ELR (cell line): ENCODE measurements around the gene TAMALIN.

Experiments used
- DNase-seq: peaks from one replicate; pipeline ENCODE4 v3.0.0-alpha.2; 2015; ENCODE audit warnings: low read depth

TAMALIN gene

DNA sequence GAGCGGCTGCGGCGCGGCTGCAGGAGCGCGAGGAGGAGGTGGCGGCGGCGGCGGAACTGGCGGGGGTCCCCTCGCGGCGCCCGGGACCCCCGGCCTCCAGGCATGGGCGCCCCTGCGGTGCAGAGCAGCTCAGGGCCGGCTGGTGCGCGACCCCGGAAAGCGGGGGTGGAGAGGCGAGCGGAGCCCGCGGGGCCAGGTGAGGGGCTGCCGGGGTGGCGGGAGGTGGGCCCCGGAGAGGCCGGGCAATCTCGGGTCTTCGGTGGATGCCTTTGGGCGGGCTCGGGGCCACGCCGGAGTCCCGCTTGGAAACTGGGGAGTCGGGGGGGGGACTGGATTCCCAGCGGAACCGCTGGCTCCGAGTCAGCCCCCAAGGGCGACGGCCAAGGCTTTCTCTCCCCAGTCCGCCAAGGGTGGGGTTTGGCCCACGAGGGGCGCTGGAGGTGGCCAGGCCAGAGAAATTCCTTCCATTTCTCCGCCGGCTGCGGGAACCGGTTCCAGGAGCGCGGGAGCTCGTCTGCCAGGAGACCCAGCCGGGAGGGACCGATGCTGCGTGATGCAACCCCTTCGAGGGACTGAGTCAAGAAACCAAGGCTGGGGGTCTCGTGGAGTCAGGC is 30.6 kb downstream of the TAMALIN start:
- DNase-seq: peak; percentile 67

DNA sequence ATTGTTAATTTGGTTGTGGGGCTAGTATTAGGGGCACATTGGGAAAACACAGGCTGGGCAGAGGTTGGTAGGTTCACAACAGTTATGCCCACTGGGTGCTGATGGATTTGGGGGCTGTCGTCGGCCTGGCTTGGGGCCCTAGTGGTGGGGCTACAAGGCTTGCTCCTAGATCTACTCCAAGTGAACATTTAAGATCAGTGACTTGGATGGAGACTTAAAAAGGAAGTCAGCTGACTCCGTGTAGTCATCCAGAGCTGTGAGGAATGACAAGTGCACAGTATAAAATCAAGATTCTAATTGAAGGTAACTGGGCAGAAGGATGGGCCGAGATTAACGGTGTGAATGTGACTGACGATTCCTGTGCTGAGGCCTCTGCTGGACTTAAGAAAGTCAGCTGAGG is 31.7 kb downstream of the TAMALIN start:
- DNase-seq: peak; percentile 50

DNA sequence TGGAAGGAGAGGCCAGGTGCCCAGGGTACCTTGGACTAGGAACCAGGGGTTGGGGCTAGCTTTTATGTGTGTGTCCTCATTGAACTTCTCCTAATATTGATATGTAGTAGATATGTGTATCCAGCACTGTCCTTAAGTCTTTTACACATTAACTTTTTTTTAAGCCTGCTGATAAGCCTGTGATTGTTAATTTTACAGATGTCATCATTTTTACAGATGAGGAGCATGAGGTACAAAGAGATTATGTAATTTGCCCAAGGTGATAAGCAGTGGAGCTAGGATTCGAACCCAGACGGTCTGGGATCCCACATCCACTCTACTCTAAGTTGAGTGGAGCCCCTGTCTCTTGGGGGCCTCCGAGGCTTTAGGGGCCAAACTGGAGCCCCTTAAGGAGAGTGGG is 34.3 kb downstream of the TAMALIN start:
- no peak for DNase-seq

DNA sequence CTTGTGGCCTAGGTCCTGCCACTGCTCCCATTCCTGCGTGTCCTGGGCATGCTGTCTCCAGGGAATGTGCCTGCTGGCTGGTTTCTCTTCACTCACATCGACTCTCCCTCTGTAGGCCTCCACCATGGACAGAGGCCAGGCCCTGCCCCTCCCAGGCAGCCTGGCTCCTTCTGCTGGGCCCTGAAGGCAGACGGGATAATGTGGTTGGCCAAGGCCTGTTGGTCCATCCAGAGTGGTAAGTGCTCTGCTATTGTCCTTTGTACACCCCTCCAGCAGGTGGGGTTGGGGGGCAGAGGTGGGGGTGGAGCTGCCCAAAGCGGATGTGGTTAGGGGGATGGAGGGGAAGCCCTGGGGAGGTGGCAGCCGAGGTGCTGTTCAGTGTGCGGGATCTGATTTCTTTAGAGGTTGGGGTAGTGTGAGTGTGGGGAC is 35.0 kb downstream of the TAMALIN start:
- no peak for DNase-seq

DNA sequence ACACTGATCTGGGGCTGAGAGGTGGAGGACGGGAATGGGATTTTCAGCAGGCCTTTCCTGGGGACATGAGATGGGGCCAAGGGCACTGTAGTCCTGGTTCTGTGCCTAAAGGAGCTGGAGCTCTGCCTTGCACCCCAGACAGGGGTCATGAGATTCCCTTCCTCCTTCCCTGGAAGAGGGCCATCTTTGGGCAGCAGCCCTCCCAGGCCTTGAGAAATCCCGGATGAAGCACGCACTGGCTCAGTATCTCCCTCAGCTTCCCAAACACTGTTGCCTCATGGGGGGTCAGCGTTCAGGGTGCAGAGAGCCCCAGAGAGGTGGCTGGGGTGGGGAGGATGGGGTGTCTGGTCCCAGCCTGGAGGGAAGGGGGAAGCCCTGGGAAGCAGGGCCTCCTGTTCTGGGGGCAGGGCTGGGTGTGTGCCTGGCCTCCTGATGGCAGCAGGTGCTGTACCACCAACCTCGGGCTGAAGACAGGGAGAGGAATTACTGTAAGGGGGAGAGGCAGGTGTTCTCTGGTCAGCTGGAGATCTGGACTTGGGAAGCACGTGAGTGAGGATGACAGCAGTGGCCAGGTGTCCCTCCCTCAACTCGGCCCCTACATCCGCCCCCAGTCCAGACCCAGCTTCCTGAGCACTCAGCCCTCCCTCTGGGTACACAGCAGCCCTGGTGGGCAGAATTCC is 36.1 kb downstream of the TAMALIN start:
- DNase-seq: no peak

DNA sequence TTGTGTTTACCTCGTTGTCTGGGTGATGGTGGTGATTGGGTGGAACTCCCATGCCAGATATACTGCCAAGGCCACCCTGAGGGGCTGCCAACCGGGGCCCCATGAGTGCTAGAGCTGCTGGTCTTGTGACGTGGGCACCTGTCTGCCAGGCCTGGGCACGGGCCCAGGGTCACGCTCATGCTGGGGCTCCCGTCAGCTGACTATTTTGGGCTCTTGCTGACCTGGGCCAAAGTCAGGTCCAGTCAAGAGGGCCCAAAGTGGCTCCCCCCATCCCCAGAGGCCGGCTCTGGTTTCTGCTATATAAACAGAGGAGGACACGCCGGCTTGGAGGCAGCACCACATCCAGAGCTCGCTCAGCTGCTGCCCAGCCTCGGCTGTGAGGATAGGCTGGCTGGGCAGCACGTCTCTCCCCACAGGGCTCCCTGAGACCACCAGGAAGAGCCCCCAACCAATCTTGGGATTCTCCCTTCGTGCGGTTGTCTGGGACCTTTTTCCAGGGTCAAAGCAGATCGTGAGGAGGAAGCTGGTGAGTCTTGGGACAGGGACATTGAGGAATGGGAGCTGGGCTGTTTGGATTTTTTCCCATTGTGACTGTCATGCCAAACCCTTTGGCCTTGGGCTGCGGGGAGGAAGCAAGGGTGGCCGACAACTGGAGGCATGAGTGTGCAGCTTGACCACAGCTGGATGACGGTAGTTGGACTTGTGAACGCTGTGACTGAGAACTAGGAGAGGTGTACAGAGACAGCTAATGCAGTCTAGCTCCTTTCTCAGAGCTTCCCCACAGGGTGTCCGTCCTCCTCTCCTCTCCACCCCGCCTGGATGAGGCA is 36.9 kb downstream of the TAMALIN start:
- DNase-seq: no peak

DNA sequence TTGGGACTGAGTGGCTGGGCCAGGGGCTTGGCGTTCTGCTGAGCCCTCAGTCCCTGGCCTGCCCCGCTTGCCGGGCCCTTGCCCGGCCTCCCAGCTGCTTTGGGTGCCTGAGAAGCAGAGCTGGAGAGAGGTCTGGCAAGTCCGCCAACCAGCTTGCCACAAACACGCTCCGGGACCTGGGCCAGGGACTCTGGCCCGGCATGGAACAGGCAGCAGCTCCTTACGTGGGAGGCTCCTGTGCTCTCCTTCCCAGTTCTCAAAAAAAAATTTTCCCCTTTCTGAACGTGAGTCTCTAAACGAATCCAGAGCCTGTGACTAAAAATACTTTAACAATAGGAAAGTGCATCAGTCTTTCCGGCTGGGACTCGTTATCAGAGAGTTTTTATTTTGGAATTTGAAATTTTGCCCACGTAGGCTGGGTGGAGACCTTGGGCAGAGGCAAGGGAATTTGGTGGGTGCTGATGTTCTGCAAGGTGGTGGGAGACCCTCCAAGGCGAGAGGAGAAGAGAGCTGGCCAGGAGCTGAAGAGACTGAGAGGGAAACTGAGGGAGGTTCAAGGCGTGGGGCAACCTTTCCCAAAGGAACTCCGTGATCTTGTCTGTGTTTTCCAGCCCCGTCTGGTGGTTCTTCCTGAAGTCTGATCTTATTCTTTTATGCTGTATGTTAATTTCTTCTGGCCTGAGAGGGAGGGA is 37.7 kb downstream of the TAMALIN start:
- DNase-seq: no peak

DNA sequence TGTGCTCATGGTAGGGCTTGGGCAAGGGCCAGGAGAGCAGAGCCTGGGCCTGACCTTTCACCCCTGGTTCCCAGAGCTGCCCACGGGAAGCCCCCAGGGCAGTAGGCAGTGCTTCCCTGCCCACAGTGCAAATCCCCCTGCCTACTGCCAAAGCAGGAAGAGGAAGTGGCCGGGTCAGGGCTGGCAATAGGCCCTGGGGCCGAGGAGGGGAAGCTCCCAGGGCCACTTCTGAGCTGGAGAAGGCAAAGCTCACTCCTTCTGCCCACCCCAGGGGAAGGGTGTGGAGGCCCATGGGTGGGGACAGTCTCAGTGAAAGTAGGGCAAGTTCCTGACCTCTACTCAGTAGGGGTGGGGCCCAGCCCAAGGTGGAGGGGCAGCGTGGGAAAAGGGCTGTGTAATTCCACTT is 39.1 kb downstream of the TAMALIN start:
- no peak for DNase-seq

DNA sequence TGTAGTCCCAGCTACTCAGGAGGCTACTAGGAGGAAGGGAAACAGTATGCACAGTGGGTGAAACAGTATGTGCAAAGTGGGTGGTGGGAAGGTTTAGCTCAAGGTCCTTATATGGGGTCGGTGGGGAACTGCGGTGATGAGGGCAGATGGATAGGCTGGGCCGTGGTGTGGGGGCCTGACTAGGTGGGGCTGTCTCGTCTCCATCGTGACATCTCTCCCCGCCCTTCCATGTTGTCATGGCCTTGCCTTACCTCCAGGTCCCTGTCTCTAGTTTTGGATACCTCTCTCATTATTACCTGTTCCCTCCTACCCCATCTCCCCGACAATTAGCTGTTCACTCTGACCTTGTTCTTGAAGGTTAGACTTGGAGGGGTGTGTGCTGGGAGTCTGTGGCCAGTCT is 40.1 kb downstream of the TAMALIN start:
- DNase-seq: no peak

DNA sequence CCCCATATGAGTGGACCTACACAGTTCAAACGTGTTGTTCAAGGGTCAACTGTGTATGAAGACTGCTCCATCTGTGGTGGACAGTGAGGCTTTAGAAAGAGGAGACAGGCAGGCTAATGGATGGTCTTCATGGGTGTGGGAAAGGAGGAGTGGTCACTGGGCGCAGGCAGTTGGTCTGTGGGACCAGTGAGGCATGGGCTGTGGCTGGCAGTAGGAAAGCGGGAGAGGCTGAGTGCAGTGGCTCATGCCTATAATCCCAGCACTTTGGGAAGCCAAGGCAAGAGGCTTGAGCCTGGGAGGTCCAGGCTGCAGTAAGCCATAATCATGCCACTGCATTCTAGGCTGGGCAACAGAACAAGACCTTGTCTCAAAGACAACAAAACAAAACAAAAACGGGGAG is 42.5 kb downstream of the TAMALIN start:
- DNase-seq: no peak

DNA sequence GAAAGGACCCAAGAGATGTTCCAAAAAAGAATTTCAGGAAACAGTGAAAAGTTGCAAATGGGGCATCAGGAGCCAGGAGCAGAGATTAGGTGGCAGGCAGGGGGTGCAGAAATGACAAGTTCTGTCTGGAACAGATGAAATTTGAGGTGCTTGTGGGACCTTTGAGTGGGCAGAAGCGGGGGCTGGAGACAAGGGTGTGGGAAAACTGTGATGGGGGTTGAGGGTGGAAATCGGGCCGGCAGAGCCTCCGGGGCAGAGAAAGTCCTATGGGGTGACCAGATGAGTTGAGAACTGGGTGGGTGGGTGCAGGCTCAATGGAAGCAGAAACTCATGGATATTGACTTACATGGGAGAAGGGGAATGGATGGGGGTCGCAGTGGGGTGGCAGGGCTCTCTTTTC is 42.9 kb downstream of the TAMALIN start:
- no peak for DNase-seq

DNA sequence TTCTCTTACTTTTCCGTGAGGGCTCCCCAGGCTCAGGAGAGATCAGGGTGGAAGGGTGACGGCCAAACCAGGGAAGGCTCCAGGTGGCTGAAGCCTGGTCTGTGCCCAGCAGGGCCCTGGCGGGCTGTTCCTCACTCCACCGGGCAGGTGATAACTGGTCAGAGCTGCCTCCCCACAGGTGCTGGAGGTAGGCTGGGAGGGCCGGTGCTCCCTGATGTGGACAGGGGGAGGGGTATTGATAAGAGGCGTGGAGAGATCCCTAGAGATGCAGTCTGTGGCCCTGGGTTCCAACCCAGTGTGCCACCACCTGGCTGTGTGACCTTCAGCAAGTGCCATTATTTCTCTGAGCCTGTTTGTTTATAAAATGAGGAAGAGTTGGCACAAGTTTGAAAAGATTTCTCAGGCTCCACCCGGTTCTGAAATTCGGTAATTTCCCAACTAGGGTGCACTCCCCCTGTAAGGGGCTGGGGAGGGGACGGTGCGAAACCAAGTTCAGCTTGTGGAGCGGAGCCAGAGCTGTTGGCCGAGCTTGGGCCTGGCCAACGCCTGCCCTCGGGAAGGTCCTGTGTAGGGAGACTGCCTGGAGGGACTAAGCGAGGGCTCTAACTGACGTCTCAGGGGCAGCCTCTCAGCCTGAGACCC is 43.5 kb downstream of the TAMALIN start:
- no peak for DNase-seq

DNA sequence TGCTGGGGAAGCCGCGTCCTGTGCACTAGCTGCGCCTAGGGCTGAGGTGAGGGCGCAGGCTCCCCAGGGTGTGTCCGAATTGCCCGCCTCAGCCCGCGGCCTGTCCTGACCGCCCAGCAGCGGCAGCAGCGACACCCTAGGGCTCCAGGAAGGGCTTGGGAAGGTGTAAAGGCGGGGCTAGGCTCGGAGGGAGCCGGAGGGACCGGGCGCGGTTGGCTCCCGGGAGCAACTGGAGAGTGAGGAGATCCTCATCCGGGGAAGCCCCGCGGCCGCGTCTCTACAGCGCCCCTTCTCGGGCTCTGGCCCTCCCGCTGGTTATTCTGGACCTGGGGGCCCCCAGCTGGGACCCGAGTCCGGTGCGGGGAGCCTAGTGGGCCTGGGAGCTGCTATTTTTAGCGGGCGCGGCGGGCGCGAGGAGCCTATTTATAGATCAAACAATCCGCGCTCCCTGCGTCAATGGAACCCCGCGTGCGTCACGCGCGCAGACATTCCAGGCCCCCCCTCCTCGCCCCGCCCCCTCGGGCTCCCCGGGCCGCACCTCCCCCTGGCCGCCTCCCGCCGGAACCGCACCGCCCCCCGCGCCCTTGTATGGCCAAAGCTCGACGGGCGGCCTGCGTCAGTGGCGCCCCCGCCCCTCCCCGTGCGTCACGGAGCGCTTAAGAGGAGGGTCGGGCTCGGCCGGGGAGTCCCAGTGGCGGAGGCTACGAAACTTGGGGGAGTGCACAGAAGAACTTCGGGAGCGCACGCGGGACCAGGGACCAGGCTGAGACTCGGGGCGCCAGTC is 44.2 kb downstream of the TAMALIN start, which contains the start of gene NR4A1:
NR4A1 (plus strand) TSS at position 685 of the 784 bp plus-strand sequence. CDS start 2,887 bp downstream, outside the sequence.
- DNase-seq: peak; percentile 96

DNA sequence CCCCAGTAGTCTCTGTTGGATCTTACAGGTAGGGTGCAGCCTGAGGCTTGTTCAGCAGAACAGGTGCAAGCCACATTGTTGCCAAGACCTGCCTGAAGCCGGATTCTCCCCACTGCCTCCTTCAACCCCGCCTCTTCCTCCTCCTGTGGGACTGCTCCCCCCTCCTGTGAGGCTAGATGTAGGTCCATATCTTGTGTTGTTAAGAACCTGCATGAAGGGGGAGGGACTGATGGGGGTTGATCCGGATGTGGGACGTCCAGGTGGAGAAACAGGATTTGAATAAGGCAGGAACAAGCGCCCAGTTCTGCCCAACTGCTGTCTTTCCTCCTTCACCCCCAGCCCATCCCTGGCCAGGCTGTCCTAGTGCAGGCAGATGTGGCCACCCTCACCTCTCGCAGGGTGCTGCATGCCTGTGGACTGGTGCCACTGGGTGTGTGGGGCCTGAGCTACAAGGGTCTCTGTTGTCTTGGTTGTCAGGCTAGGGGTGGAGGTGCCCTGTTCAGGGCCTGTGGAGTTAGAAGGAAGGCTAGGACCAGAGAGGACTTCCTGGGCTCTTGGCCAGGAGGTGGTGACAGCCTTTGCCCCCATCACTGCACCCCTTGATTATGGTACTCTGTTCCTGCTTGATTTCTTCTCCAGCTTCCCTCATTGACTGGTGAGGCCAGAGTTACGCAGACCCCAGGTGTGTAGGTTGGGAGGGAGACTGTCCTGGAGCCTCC is 45.9 kb downstream of the TAMALIN start:
- no peak for DNase-seq

DNA sequence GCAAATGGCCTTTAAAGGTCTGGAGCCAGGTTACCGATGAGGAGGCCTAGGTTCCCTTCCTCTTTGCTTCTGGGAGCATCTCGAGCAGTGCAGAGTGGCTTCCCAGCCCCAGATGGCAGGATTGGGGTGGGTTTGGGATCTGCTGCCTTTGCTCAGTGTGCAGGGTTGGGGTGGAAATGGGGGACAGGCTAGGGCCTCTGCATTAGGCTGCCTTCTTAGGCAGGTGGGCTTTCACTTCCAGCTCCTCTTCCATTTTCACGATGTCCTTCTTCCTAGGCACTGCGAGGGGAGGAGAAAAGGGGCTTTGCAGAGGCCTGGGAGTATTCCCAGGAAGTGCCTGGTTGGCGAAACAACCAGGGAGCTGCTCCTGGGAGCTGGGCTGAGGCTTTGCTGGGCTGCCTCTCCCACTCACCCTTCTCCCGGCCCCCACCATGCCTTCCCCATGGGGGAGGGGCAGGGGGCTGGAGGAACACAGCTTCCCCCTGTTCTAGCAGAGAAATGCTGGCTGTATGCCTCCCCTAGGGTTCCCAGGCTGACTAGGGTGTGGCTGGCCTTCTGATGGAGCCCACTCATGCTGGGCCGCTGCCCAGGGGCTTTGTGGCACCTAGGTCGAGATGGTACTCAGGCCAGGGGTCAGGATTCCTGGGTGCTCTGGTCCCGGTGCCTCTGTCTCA is 46.9 kb downstream of the TAMALIN start:
- DNase-seq: no peak

DNA sequence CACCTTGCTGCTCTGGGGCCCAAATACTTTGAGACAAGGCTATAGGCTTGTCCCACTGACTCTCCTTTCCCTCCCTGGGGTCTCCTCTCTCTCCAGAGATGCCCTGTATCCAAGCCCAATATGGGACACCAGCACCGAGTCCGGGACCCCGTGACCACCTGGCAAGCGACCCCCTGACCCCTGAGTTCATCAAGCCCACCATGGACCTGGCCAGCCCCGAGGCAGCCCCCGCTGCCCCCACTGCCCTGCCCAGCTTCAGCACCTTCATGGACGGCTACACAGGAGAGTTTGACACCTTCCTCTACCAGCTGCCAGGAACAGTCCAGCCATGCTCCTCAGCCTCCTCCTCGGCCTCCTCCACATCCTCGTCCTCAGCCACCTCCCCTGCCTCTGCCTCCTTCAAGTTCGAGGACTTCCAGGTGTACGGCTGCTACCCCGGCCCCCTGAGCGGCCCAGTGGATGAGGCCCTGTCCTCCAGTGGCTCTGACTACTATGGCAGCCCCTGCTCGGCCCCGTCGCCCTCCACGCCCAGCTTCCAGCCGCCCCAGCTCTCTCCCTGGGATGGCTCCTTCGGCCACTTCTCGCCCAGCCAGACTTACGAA is 47.6 kb downstream of the TAMALIN start:
- no peak for DNase-seq

DNA sequence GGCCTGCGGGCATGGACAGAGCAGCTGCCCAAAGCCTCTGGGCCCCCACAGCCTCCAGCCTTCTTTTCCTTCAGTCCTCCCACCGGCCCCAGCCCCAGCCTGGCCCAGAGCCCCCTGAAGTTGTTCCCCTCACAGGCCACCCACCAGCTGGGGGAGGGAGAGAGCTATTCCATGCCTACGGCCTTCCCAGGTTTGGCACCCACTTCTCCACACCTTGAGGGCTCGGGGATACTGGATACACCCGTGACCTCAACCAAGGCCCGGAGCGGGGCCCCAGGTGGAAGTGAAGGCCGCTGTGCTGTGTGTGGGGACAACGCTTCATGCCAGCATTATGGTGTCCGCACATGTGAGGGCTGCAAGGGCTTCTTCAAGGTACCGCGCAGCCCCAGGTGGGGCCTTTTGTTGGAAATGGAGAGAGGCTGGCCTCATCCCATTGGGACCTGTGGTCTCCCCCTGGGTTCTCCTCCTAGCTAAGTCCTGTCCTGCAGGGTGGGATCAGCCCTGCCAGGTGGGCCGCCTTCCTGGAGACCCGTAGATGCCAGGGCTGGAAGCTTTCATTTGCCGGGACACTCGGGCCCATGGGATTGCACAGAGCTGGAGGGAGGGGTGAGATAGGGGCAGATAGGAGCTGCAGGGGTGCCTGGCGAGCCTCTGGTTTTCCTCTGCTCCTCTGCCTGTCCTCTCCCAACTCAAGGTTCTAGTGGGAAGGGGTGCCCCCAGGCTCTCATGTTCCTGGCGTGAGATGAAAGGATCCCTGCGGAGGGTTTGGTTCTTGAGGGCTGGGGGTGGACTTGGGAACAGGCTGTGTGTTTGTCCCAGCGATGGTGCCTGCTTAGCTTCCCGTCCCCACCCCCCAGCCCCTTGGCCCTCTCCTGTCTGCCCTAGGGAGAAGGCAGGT is 48.3 kb downstream of the TAMALIN start:
- no peak for DNase-seq
